DMS 273 (cell line): ENCODE data around the gene CCDC192.
"Not testable (repeated sequence)": the region's sequence is repeated elsewhere in the genome, so short reads cannot be mapped to it uniquely, and the experiment has no call there.

Source experiments
- DNase-seq: peaks from one replicate; lab custom pipeline; 2025; ENCODE audit not compliant: unreplicated experiment; lab: John Stamatoyannopoulos, UW

The CCDC192 gene

DNA sequence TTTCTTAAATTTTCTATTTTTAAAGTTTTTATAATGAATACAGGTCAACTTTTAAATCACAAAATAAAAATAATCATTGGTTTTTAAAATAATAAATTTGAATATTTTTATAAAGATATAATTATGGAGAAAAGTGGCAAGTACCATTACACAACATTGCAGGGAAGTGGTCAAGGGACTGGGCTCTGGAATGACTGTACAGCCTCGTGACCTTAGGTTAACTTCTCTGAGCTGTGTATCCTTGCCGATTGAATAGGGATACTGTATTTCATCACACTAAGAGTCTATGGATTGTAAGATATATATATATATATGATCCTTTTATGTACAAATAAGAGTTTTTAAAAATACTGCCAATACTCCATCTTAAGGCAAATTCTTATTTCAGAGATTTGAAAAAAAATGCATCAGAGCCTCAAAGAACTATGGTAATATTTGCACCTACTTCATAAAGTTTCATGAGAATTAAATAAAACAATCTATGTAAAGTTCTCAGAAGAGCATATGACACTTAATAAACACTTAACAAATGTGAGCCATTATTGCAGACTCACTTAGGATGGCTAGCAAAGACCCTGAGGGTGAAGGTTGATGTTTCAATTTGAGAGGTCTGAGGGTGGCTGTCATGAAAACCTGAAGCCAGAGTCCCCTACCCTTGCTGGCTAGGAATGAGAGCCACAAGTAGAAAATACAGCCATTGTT lies 136.5 kb downstream of the CCDC192 start:
- DNase-seq = no peak

DNA sequence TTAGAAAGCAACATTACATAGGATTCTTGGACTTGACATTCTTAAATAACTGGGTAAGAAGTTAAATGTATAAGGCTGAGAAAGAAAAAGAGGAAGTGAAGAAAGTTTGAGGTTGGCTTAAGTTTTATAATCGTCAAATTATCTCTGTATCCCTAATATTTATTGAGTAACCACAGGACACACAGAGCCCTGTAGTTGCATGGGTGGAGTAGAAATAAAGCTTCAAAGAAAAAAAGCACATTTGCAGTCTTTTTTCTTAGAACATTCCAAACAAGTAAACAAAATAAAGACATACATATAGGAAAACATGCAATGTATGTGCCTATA lies 137.0 kb downstream of the CCDC192 start:
- no peak for DNase-seq

DNA sequence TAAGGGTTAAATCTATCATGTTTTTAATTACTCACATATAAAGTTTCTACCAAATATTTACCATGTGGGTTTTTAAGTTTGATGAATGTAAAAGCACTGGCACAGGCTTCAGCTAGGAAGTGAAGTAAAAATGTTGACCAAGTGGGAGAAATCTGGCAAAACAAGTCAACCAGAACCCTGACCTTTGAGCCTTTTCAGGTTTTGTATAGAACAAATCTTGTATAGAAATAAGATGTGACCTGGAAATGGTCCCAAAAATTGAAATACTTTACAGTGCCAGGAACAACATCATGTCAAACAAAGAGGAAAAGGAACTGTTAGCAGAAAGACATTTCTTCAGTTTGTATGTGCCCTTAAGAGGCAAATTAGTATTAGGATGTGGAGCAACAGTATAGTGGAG lies 137.6 kb downstream of the CCDC192 start:
- peak; percentile 16 for DNase-seq

DNA sequence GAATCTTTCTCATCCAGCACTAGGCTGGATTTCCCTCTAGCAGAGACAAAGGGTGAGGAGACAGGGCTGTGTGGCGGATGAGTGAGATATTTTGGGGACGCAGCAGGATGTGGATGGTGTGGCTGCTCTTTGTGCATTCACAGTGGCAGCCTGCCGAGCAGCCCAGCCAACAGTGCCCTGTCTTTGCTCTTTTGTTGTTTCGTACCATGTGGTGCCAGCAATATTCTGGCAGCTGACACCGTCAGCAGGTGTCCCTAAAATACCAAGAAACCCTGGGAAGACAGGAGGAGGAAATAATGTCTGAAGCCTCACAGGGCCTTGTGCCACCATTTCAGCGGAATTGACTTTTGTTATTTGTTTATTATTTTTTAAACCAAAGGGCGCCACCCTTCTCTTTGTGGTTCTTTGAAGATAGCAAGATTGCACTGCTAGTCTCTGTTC lies 141.4 kb downstream of the CCDC192 start:
- peak; percentile 36 for DNase-seq

DNA sequence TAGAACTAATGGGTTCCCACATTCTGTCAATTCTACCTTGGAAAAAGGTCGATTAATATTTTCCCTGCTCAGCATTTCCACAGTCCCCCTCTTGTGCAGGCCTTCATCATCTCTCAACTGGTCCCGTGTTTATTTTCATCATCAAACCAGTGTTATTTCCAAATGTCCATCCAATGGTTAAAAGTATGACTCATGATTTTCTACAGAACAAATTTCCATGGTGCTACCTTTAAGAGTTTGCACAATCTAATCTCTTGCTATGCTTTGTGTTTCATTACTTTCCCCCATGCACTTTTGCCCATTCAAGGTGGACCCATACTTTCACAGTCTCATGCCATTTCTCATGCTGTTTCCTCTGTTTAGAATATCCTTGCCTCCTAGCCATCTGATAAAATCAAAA lies 143.7 kb downstream of the CCDC192 start:
- DNase-seq = no peak

DNA sequence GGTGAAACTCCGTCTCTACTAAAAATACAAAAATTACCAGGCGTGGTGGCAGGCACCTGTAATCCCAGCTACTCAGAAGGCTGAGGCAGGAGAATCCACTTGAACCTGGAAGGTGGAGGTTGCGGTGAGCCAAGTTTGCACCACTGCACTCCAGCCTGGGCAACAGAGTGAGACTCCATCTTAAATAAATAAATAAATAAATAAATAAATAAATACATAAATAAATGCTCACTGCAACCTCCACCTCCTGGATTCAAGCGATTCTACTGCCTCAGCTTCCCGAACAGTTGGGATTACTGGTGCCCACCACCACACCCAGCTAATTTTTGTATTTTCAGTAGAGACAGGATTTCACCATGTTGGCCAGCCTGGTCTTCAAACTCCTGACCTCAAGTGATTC lies 144.4 kb downstream of the CCDC192 start:
- not testable (repeated sequence) for DNase-seq

DNA sequence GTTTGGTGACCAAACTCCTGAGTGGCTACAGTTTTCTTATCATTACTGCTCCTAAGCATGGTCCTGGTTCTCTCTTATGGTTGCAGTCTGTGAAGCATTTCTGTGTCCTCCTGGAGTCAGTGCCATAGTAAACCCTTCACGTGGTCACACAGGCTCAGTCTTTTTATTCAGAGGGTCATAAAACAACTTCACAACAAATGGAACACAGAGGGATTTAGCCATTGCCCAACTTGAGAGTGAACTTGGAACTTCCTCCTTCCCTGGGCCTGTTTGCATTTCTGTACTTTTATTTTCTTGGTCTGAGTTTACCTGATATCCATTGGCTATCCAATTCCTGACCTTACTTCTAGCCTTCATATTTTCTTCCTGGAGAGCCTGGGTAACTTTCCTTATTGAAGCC lies 144.9 kb downstream of the CCDC192 start:
- no peak for DNase-seq

DNA sequence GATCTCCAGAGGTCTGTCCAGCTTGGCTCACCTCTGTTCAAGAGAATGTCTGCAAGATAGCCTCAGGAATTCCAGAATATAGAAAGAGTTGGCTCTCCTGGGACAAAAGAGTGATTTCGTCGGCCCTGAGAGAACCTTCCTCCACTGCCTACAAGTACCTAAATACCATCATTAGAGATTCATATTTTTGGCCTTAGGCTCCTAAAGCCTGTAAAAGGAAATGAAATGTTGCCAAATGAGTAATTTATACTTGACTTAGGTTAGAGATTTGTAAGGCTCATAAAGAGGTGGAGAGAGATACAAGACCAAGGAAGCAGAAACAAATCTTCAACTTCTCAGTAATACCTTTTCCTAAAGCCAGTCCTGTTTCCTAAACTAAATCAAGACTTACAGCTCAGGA lies 146.2 kb downstream of the CCDC192 start:
- no peak for DNase-seq

DNA sequence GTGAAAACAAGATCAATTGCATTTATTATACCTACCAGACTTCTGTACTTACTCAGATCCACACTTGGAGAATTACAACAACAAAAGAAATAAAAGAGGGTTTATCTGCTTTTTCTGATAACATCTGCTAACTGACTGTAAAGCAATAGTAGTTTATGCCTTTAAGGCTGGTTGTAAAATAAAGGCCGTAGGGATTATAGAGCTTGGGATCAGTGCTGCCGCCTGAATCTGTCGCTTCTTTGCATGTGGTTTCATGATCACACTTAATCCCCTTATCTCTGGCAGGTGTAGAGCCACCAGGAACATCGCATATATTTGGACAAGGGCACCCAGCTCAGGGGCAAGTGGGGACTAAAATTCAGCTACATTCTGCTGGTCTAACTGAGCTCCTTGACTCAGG lies 146.7 kb downstream of the CCDC192 start:
- no peak for DNase-seq

DNA sequence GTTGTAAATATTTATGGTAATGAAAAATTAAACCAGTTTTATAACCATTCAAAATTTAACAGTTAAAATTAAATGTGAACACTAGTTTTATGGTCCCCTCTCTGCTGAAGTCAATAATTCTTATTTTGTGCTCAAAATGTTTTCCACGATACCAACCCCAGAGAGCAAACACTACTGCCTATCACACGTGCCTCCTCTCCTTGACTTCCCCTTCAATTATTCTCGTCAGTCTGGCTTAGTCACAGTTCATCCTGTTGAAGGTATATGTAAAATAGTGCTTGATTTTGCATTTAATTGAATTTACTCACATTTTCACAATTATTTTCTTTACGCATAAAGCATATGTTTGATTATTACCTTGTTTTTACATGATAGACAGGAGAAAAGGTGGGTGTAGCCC lies 148.8 kb downstream of the CCDC192 start:
- no peak for DNase-seq

DNA sequence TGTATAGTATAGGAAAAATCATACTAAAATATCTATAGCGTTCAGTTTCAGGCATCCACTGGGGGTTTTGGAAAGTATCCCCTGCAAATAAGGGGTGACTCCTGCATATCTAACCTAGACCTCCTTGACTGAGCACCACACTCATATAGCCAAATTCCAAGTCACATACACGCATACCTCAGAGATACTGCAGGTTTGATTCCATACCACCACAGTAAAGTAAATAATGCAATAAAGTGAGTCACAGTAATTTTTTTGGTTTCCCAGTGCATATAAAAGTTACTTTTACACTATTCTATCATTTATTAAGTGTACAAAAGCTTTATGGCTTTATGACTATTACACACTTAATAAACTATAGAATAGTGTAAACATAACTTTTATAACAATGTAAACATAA lies 151.3 kb downstream of the CCDC192 start:
- no peak for DNase-seq

DNA sequence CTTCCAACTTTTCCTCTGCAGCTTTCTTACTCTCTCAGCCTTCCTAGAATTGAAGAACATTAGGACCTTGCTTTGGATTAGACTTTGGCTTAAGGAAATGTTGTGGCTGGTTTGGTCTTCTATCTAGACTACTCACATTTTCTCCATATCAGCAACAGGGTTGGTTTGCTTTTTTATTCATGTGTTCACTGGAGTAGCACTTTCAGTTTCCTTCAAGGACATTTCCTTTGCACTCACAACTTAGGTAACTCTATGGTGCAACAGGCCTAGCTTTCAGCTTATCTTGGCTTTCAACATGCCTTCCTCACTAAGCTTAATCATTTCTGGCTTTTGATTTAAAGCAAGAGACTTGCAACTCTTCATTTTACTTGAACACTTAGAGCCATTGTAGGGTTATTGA lies 153.1 kb downstream of the CCDC192 start:
- no peak for DNase-seq

DNA sequence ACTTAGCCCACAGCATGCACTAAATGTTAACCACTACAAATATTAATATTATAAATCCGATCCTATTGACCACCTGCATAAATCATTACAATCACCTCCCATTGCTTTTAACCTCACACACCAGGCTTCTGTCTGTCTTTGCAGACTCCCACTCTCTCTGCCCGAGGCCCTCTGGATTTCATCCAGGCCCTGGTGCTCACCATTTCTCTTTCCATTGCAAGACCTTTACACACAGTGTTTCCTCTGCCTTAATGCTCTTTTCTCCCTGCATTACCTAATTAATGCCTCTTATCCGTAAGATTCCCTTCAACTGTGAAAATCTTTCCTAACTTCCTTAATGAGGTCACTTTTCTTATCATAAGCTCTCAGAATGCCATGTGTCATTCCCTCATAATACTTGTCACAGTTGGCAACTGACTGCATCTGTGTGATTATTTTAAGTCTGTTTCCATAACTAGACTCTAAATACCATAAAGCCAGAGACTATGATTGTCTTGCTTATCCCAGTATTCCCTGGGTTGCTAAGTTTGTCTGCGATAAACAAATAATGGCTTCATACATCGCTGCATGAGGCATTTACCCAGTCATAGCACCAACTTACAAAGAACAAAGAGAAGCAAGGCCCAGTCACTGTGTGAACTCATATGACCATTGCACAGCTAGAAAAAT lies 155.1 kb downstream of the CCDC192 start:
- DNase-seq = no peak

DNA sequence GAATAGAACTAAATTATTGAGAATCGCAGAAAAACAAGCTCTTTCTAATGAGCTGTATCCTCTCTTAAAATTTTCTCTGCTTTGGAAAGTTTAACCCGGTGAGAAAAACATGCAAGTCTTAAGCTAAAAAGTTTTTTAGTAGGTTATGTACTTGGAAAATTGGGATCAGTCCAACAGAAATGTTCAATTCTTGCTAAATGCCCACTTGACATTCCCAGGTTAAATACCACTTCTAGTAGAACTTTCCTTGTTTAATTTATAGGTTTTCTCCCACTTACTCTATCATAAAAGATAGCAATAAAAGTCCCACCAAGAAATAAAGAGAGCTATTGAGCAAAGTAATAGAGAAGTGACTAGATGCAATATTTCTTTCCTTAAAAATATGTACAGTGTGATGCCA lies 157.1 kb downstream of the CCDC192 start:
- no peak for DNase-seq

DNA sequence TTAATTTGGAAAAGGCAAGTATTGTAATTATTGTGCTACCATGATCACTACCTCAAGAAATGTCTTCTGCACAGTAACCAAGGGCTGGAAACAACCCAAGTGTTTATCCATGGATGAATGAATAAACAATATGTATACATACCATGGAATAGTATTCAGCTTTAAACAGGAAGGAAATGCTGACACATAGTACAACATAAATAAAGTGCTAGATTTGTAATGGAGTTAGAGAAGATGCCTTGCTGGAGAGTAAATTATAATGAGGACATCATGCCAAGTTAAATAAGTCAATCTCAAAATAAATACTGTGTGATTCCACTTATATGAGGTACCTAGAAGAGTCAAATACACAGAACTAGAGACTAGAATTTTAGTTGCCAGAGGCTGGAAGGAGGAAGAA lies 160.0 kb downstream of the CCDC192 start:
- DNase-seq = no peak

DNA sequence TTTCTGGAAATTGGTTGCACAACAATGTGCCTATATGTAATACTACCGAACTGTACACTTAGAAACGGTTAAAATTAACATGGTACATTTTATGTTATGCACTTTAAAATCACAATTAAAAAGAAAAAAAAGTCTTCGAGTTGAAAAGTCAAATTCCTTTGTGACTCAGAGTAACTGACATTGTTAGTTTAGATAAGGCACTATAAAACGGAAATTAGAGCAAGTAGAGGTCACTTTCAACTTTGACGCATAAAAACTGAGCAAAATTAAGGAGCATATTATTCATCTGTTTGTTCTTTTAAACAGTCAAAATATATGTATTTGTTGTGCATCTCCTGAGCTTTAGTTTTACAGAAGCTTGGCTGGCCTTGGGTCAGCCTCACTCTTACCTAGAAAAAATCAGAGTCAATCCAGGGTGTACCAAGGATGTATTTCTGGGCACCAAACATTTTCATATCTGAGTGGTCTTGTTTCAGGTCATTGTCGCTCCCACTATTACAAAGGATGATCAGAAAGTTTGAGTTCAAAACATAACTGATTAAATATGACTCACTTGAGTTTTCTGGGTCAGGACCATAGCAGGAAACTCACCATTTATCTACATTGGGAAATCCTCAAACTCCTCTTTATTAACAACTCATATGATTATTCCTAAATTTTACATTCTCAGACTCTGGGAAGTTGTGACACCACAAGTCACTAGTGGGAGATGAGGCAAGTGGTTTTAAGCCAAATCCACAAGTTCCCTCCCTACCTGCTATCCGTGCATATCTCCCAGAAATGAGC lies 160.6 kb downstream of the CCDC192 start:
- no peak for DNase-seq

DNA sequence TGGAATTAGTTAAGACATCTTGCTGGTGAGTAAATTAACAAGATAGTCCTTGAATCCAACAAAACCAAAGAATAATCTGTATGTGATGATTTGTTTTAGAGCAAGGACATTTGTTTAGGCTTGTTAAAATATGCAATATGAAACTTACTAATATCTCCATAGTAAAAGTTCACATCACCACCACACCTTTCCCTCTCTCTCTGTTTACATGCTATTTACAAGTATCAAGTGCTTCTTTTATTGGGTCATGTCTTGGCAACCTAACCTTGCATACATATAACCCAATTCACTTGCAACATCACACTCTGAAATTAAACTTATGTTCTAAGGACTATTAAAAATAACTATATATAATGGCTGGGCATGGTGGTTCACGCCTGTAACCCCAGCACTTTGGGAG lies 161.3 kb downstream of the CCDC192 start:
- no peak for DNase-seq

DNA sequence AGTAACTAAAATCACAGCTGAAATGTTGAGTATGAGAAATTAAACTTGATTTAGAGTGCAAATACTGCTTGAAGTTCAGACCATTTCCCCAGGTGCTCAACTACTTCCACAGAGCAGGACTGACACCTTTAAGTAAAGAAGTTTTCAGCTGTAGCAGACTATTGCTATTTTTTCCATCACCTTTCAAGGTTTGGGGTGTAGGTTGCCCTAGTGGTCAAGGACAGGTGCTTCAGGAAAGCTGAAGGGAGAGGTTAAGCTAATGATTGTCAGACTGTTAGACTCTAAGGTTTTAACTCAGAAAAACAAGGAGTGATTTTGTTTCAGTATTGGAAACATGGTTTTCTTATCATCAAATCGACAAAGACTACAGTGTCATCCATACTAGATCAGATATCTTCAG lies 162.1 kb downstream of the CCDC192 start:
- DNase-seq = peak; percentile 13

DNA sequence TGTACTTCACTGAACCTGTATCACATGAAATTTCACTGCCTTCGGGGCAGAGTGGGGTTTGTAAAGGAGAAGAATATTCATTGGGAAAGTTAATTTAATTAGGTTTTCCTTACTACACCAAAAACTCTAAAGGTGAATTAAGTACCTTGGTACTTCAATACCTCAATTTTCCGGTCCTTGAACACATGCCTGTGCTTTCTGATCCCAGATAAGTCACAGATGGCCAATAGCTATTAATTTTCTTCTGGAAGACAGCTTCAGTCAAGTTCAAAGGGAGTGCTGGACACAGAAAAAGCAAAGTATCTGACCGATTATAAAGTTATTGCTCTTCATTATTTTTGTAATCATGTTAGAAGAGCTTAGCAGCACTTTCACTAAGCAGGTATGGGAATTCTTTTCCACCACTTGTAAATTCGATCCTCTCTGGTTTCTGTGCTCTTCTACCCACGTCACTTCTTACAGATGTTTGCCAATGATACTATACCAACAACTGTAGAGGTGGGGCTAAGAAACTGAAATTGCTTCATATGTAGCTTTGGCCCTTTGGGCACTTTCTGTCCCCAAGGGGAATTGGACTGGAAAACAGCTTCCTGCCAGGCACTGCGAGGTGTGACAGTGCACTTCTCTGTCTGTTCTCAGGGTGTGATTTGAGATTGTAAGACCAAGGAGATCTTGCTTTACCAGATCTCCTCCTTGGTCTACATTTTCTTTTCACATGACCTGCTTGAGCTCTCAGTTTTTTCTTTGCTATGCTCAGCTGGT lies 164.0 kb downstream of the CCDC192 start:
- DNase-seq = peak; percentile 20

DNA sequence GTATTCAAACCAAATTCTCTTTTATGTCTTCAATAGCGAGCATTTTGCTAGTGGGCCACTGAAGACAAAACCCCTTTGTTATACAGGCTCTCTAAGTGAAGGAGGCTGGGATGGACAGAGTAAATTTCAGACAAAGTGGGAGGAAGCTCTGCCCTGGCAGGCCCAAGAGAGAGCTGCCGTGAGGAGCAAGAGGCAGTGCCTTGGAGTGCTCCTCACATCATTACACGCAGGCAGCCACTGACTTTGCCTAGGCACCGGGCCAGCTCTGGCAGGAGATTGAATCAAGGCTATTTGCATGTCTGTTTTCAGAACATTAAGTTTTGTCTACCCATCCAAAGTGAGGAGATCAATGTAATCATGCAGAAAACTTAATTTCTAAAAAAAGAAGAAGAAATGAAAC lies 167.7 kb downstream of the CCDC192 start:
- DNase-seq = peak; percentile 14

DNA sequence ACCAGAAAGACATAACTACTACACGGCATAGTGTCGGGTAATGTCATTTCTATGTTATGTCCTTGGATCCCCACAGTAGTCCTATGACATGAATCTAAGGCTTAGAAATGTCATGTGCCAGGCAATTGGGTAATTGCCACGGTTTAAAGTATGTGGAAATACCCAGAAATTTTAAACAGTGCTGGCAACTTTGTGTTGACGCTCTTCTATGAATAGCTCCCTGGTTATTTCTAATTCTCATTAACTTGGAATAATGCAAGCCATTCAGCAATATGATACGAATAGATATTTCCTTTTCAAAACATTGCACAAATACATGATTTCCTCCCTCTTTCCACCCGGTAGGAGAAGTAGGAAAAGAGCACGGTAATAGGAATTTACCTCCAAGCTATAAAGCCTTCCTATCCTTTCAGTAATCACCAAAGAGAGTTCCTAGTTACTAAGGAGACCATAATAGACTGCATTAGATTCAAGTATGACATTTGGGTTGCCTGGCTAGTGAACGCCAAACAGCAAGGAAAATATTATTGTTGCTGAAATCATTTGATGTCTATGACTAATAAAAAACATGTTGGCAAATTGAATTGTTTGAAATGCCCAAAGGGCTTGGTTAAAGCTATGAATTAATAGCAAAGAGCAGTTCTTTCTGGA lies 168.4 kb downstream of the CCDC192 start:
- DNase-seq = no peak
